Measurements from ENCODE around the gene AK9. TPM values are rescaled to one million over a fixed set of nuclear protein-coding genes. Genes with fewer than 3 reads are reported as not detected.
"Not testable (repeated sequence)": the region's sequence is repeated elsewhere in the genome, so short reads cannot be mapped to it uniquely, and the experiment has no call there.

AK9 gene
- total and polyA plus RNA-seq, 11 donors: 6.6 to 17.0 (median 9.1) TPM

- DNase-seq: no peak
- no peak overlapping the region for H3K4me3 ChIP-seq
- H3K9me3 ChIP-seq: peaks cover 0 to 33% (median 12%) of the 10 kb centered on the region in 12 donors
Measured at GRCh38 chr6:109595998-109596397, 95.0 kb downstream of the AK9 start.

GRCh38 chr6:109580519-109580918 is 110.5 kb downstream of the AK9 start:
- Histone ChIP-seq H3K4me3 (no peak overlapping the region), H3K36me3 (peaks cover 0 to 5% (median 0%) of the 10 kb centered on the region in 9 donors), H3K27me3 (no peaks in the 10 kb centered on the region), H3K4me1 (no peaks in the 10 kb centered on the region), H3K27ac (no peak overlapping the region), H3K9me3 (peaks cover 0 to 5% (median 0%) of the 10 kb centered on the region in 12 donors)
- no peak for DNase-seq
- ATAC-seq: no peak
- no peak for TF ChIP-seq POLR2A (IDR thresholded peaks at IDR 0.05)
- TF ChIP-seq CTCF (IDR thresholded peaks at IDR 0.05): no peak
- intact Hi-C loops (cut with DNase I): no loop called here
- 76 to 79% (median 78%) methylated on average over 8 of the region's 8 CpGs for WGBS, 4 donors

More at GRCh38 chr6:109595998-109596397, 95.0 kb downstream of the AK9 start:
- no peak overlapping the region for H3K27ac ChIP-seq
- no peaks in the 10 kb centered on the region for H3K27me3 ChIP-seq
- TF ChIP-seq POLR2A (IDR thresholded peaks at IDR 0.05): no peak
- TF ChIP-seq CTCF (IDR thresholded peaks at IDR 0.05): peak in 3 of 12 donors; percentile 4 to 23 (median 14)
- intact Hi-C loops (cut with DNase I): no loop called here
- H3K36me3 ChIP-seq: no peaks in the 10 kb centered on the region
- H3K4me1 ChIP-seq: no peaks in the 10 kb centered on the region
- 21 to 40% (median 26%) methylated on average over 2 of the region's 2 CpGs for WGBS, 4 donors
- no peak for ATAC-seq

GRCh38 chr6:109579361-109579760 is 111.6 kb downstream of the AK9 start:
- intact Hi-C loops (cut with DNase I): no loop called here
- ATAC-seq: no peak
- TF ChIP-seq CTCF (IDR thresholded peaks at IDR 0.05) (no peak), POLR2A (IDR thresholded peaks at IDR 0.05) (no peak)
- Histone ChIP-seq H3K27ac (no peak overlapping the region), H3K27me3 (no peaks in the 10 kb centered on the region), H3K36me3 (peaks cover 0 to 5% (median 0%) of the 10 kb centered on the region in 9 donors), H3K4me1 (no peaks in the 10 kb centered on the region), H3K9me3 (peaks cover 0 to 5% (median 0%) of the 10 kb centered on the region in 12 donors), H3K4me3 (no peak overlapping the region)
- WGBS, 4 donors: 88 to 94% (median 91%) methylated on average over 2 of the region's 2 CpGs
- DNase-seq: no peak

- H3K27ac ChIP-seq; H3K4me3 ChIP-seq; H3K27me3 ChIP-seq; H3K4me1 ChIP-seq; intact Hi-C loops (cut with DNase I); ATAC-seq; H3K36me3 ChIP-seq; DNase-seq: not testable (repeated sequence)
- H3K9me3 ChIP-seq: peaks cover 0 to 14% (median 0%) of the 10 kb centered on the region in 12 donors
- 85 to 97% (median 90%) methylated on average over 2 of the region's 2 CpGs for WGBS, 4 donors
Measured at GRCh38 chr6:109569901-109570300, 121.1 kb downstream of the AK9 start.

GRCh38 chr6:109561844-109562243 is 129.2 kb downstream of the AK9 start:
- H3K9me3 ChIP-seq: peaks cover 0 to 20% (median 0%) of the 10 kb centered on the region in 12 donors
- TF ChIP-seq CTCF (IDR thresholded peaks at IDR 0.05) (no peak), POLR2A (IDR thresholded peaks at IDR 0.05) (no peak)
- no peak overlapping the region for H3K27ac ChIP-seq
- 79 to 97% (median 83%) methylated on average over 1 of the region's 1 CpG for WGBS, 4 donors
- H3K4me3 ChIP-seq: no peak overlapping the region
- ATAC-seq (no peak), DNase-seq (no peak)
- H3K36me3 ChIP-seq: peaks cover 0 to 14% (median 0%) of the 10 kb centered on the region in 9 donors
- no peaks in the 10 kb centered on the region for H3K27me3 ChIP-seq
- H3K4me1 ChIP-seq: no peaks in the 10 kb centered on the region
- intact Hi-C loops (cut with DNase I): no loop called here
